ENCODE results near the gene EIF3K. TPM values are rescaled to one million over a fixed set of nuclear protein-coding genes. Genes with fewer than 3 reads are reported as not detected.

EIF3K gene
- total RNA-seq, 1 donor from 2014 or later = 344 TPM

DNA sequence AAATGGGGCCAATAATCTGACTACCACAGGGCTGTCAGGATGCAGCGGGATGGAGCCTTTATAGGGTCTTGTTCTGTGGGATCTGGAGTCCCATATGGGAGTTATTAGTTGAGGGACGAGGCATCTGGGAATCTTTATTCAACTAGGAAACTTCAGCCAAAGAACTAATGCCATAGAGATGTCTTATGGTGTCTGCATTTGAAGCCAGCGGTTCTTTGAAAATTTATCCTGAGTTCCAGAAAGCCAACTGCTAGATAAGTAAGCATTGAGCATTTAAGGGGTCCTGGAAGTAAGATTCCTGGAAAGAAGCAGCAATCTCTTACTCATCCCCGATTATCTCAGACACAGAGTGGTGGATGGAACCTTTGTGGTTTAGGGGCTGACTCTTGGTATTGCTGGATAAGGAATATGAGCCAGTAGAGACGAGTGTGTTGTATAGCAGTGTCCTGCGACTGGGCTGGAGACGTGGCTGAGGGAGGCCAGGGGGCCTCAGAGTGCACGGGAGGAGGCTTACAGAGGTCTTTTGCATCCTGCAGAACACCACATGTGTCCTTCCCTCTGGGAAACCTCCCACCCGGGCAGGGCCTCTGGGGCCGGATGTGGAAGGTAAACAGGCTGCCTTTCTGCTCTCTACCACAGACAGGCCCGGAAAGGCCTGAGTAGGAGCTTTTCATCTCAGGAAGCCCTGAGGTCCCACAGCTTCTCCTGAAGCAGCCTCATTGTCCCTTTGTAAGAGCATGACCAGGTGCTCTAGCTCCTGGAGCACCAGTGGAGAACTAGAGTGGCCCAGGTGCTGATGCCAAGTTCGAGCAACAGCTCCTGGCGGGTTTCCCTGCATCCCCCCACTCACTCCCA is 57.3 kb downstream of the EIF3K start:
- ATAC-seq (ENCODE audit: low read depth) = no peak
- CTCF ChIA-PET = no interaction called here

DNA sequence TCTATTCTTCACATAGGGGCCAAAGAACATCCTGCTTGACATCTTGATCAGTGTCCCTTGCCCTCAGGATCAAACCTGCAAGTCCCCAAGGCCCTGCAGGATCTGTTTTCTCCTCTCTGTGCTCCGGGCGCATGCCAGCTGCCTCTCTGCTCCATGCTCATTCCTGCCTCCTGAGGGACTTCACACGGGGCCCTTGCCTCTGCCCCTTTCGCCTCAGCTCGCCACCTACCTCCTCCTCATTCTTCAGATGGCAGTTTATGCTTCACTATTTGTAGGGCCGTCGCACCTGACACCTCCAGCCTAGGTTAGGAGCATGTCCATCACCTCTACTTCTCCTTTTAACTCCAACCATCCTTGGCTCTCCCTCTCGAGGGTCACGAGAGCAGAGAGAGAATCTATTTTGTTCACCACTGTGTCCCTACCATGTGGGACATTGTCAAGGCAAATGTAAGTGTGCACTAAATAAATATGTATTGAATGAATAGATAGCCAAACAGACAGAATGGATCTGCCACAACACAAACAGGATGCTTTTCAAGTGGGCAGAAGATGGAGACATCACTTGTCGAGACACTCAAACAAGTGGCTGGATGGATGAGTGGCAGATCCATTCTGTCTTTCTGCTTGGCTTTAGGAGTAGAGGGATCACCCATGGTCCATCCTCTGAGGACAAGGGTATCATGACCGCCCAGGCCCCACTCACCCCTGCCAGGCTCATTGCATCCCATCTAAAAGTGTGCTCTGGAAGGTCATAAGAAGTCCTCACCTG is 58.1 kb downstream of the EIF3K start:
- no peaks in the 10 kb centered on the region for H3K27me3 Mint-ChIP-seq
- H3K9me3 Mint-ChIP-seq = no peaks in the 10 kb centered on the region
- peaks cover 73% of the 10 kb centered on the region for H3K4me1 Mint-ChIP-seq
- peak overlapping the region; percentile 14 for H3K27ac Mint-ChIP-seq
- intact Hi-C loops (cut with micrococcal nuclease) = no loop called here
- no peak for DNase-seq
- peaks cover 17% of the 10 kb centered on the region for H3K36me3 Mint-ChIP-seq (ENCODE audit: low read depth)
- no peak overlapping the region for H3K4me3 Mint-ChIP-seq
- ChIA-PET CTCF (no interaction called here), POLR2A (interaction anchor here (1.2 kb wide), 1 partner anchor 8 kb away, joined by 3 read pairs; no protein-coding TSS in a partner anchor)
- ATAC-seq (ENCODE audit: low read depth) = no peak
- TF ChIP-seq, protein P1, sequence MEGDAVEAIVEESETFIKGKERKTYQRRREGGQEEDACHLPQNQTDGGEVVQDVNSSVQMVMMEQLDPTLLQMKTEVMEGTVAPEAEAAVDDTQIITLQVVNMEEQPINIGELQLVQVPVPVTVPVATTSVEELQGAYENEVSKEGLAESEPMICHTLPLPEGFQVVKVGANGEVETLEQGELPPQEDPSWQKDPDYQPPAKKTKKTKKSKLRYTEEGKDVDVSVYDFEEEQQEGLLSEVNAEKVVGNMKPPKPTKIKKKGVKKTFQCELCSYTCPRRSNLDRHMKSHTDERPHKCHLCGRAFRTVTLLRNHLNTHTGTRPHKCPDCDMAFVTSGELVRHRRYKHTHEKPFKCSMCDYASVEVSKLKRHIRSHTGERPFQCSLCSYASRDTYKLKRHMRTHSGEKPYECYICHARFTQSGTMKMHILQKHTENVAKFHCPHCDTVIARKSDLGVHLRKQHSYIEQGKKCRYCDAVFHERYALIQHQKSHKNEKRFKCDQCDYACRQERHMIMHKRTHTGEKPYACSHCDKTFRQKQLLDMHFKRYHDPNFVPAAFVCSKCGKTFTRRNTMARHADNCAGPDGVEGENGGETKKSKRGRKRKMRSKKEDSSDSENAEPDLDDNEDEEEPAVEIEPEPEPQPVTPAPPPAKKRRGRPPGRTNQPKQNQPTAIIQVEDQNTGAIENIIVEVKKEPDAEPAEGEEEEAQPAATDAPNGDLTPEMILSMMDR (IDR thresholded peaks at IDR 0.05) = no peak

More for the DNA sequence above, 57.3 kb downstream of the EIF3K start:
- no peak for DNase-seq
- POLR2A ChIA-PET = no interaction called here
- Mint-ChIP-seq H3K27me3 (no peaks in the 10 kb centered on the region), H3K9me3 (no peaks in the 10 kb centered on the region), H3K27ac (peak overlapping the region; percentile 14), H3K36me3 (ENCODE audit: low read depth) (peaks cover 17% of the 10 kb centered on the region), H3K4me3 (no peak overlapping the region), H3K4me1 (peaks cover 75% of the 10 kb centered on the region)
- TF ChIP-seq, protein P1 (IDR thresholded peaks at IDR 0.05) = no peak
- intact Hi-C loops (cut with micrococcal nuclease) = no loop called here

DNA sequence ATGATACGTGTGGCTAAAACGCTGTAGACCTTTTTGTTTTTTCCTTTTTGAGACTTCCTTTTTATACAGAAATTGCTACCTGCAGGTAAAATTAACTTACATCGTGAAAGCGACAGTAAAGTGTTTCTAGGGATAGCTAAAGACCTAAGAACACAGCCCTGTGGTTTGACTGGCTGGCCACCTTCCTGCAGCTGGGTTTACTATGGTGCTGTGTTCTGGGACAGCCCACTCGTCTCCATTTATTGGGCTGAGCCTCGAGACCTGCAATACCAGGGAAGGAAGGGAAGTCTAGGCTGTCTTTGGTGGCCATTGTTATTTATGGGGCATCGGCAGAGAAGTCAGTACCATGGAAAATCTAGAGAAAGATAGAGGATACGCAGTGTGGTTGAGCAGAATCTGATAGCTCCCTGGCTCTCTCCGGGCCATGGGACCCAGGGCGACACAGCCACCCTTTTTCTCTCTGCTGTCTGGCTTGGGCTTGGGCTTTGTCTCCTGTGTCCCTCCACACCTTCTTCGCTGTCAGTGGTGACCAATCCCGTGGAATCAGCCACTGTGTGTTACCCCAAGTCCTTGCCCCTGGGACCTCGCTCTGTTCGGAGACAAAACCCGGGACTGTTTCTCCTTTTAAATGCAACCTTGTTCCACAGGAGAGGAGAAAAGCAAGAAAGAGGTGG is 59.4 kb downstream of the EIF3K start:
- TF ChIP-seq, protein P1 (IDR thresholded peaks at IDR 0.05) = no peak
- ATAC-seq (ENCODE audit: low read depth) (no peak), DNase-seq (no peak)
- intact Hi-C loops (cut with micrococcal nuclease) = no loop called here
- ChIA-PET CTCF (no interaction called here), POLR2A (interaction anchor here (1.2 kb wide), 1 partner anchor 9 kb away, joined by 3 read pairs; no protein-coding TSS in a partner anchor)
- Mint-ChIP-seq H3K4me3 (no peak overlapping the region), H3K27ac (peak overlapping the region; percentile 38), H3K27me3 (no peaks in the 10 kb centered on the region), H3K36me3 (ENCODE audit: low read depth) (peaks cover 17% of the 10 kb centered on the region), H3K4me1 (peaks cover 84% of the 10 kb centered on the region), H3K9me3 (no peaks in the 10 kb centered on the region)

DNA sequence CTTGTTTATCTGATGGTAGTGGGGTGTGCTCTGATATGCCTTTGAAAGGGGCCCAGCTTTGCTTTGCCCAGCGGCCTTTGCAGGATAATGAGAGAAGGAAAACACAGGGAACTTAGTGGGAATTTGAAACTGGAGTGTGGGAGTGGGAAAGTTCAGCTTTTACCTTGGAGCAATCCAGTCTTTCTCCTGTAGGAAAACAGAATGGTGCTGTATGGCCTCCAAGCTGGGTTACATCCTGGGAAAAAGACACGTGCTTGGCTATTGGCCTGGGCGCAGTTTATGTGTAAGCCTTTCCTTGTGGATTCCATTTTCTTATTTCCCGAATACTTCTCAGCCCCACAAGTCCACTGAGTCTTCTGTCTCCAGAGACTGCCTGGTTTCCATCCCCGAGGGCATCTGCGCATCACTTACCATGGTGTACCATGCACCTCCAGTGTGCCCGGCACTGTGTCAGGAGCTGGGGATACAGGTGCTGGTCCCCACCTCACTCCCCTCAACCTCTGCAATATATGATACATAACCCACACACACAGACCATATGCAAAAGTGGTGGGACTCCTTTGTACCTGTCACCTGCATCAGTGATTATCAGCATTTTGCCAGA is 60.0 kb downstream of the EIF3K start:
- POLR2A ChIA-PET = no interaction called here
- H3K4me1 Mint-ChIP-seq = peaks cover 88% of the 10 kb centered on the region
- peaks cover 17% of the 10 kb centered on the region for H3K36me3 Mint-ChIP-seq (ENCODE audit: low read depth)
- no peaks in the 10 kb centered on the region for H3K27me3 Mint-ChIP-seq
- CTCF ChIA-PET = no interaction called here
- no peaks in the 10 kb centered on the region for H3K9me3 Mint-ChIP-seq
- no peak for ATAC-seq (ENCODE audit: low read depth)
- peak overlapping the region; percentile 38 for H3K27ac Mint-ChIP-seq
- H3K4me3 Mint-ChIP-seq = no peak overlapping the region
- TF ChIP-seq, protein P1 (IDR thresholded peaks at IDR 0.05) = no peak
- DNase-seq = no peak
- intact Hi-C loops (cut with micrococcal nuclease) = no loop called here

Data from activated B cell treated with CpG ODN at 0.5 μM for 24 hours (primary cell).